ENCODE measurements around the gene ACAD9.

The ACAD9 gene

DNA sequence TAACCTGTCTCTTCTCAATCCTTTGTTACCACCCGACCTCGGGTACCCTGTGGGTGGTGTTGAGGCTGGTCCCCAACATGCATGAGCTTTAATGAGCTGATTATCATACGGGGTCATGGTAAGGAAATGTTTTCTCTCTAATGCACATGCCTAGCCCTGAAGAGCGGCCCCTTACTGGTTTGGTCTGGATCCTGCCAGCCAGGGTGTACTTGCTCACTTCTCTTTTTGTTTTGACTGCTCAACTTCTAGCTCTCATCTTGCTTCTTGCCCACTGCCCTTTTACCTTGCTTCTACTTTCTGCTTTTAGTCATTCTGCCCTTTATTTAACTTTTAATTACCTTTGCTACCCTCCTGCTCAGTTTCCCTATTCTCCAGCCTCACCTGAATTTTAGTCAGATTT, 44.3 kb upstream of the ACAD9 start:
- Histone ChIP-seq H3K9ac (ENCODE audit: low read length) (no peak overlapping the region), H3F3A (ENCODE audit: insufficient read depth) (no peaks in the 10 kb centered on the region), H3K4me3 (ENCODE audit: insufficient read depth, low read length, poor library complexity, severe bottlenecking) (no peak overlapping the region), H3K36me3 (ENCODE audit: low read length) (no peaks in the 10 kb centered on the region), H3K4me2 (ENCODE audit: low read depth, low read length, poor library complexity, severe bottlenecking) (no peak overlapping the region), H3K27me3 (ENCODE audit: low read length) (no peaks in the 10 kb centered on the region), H3K9me3 (ENCODE audit: insufficient read depth, low read length) (no peaks in the 10 kb centered on the region), H2AFZ (ENCODE audit: low read depth, low read length, severe bottlenecking) (no peak overlapping the region), H4K20me1 (ENCODE audit: low read depth, low read length) (no peaks in the 10 kb centered on the region), H3K9me2 (replicated peaks; ENCODE audit: insufficient read depth, low read length) (no peaks in the 10 kb centered on the region), H3K27ac (ENCODE audit: low read depth, low read length) (no peak overlapping the region), H3K79me2 (ENCODE audit: insufficient read depth, low read length) (no peaks in the 10 kb centered on the region)
- TF ChIP-seq EZH2phosphoT487 (conservative IDR thresholded peaks at IDR 0.05; ENCODE audit: low read length): no peak
- TF ChIP-seq, protein P1, sequence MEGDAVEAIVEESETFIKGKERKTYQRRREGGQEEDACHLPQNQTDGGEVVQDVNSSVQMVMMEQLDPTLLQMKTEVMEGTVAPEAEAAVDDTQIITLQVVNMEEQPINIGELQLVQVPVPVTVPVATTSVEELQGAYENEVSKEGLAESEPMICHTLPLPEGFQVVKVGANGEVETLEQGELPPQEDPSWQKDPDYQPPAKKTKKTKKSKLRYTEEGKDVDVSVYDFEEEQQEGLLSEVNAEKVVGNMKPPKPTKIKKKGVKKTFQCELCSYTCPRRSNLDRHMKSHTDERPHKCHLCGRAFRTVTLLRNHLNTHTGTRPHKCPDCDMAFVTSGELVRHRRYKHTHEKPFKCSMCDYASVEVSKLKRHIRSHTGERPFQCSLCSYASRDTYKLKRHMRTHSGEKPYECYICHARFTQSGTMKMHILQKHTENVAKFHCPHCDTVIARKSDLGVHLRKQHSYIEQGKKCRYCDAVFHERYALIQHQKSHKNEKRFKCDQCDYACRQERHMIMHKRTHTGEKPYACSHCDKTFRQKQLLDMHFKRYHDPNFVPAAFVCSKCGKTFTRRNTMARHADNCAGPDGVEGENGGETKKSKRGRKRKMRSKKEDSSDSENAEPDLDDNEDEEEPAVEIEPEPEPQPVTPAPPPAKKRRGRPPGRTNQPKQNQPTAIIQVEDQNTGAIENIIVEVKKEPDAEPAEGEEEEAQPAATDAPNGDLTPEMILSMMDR (IDR thresholded peaks at IDR 0.05; ENCODE audit: insufficient read depth, low read length, poor library complexity, severe bottlenecking): no peak

DNA sequence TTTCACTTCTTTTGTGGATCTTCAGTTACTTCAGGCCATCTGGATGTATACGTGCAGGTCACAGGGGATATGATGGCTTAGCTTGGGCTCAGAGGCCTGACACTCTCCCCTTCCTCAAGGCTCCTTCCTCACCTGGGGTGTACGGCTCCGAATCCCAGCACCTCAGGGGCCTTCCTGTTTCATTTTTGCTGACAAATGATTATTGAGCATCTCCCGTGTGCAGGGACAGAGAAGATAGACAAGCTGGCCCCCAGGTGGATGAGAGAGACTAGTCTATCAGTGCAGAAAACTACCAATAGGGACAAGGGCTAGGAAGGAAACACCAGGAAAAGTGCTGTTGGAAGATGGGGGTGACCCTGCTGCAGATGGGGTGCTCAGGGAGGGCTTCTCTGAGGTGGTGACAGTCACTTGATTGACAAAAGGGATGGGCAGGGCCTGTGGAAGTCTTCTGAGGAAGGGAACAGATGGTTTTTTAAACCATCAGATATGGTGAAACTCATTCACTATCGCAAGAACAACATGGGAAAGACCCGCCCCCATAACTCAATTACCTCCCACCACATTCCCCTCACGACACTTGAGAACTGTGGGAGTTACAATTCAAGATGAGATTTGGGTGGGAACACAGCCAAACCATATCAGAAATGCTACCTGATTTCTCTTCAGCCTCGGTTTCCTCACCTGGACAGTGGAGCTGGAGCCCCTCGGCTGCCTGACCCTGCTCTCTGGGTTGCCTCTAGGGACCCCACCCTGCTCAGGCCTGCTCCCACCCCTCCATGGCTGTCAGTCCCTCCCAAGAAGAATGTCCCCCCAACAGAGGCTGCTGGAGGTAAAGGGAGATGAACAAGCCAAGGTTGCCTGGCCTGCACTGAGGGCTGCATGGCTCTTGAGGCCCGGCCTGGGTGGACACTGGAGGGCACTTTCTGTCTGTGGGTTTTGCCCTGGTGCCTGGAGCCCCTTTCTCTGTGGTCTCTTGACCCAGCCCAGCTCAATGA, 37.2 kb upstream of the ACAD9 start:
- Histone ChIP-seq H3F3A (ENCODE audit: insufficient read depth) (no peaks in the 10 kb centered on the region), H3K4me2 (ENCODE audit: low read depth, low read length, poor library complexity, severe bottlenecking) (no peak overlapping the region), H3K9ac (ENCODE audit: low read length) (no peak overlapping the region), H3K9me3 (ENCODE audit: insufficient read depth, low read length) (no peaks in the 10 kb centered on the region), H2AFZ (ENCODE audit: low read depth, low read length, severe bottlenecking) (no peak overlapping the region), H3K79me2 (ENCODE audit: insufficient read depth, low read length) (no peaks in the 10 kb centered on the region), H3K27ac (ENCODE audit: low read depth, low read length) (no peak overlapping the region), H4K20me1 (ENCODE audit: low read depth, low read length) (no peaks in the 10 kb centered on the region), H3K4me3 (ENCODE audit: insufficient read depth, low read length, poor library complexity, severe bottlenecking) (no peak overlapping the region), H3K27me3 (ENCODE audit: low read length) (no peaks in the 10 kb centered on the region), H3K9me2 (replicated peaks; ENCODE audit: insufficient read depth, low read length) (no peaks in the 10 kb centered on the region), H3K36me3 (ENCODE audit: low read length) (no peaks in the 10 kb centered on the region)
- no peak for TF ChIP-seq EZH2phosphoT487 (conservative IDR thresholded peaks at IDR 0.05; ENCODE audit: low read length)
- TF ChIP-seq, protein P1 (IDR thresholded peaks at IDR 0.05; ENCODE audit: insufficient read depth, low read length, poor library complexity, severe bottlenecking): no peak

DNA sequence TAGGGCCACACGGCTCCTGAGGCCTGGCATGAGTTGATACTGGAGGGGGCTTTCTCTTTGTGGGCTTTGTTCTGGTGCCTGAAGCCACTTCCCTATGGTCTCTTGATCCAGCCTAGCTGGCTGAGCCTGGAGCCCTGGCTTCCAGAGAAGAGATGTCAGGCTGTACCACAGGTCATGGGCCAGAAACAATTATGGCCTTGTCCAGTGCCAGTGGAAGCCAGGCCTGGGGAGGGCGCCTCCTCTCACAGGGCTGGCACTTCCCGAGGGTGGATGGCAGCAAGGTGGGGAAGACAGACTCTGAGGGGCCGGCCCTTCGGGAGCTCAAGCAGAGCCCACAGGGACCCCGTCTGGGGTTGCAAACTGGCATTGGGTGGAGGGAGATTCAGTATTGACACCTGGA, 34.9 kb upstream of the ACAD9 start:
- Histone ChIP-seq H2AFZ (ENCODE audit: low read depth, low read length, severe bottlenecking) (no peak overlapping the region), H3K36me3 (ENCODE audit: low read length) (no peaks in the 10 kb centered on the region), H3K9me3 (ENCODE audit: insufficient read depth, low read length) (no peaks in the 10 kb centered on the region), H3F3A (ENCODE audit: insufficient read depth) (no peaks in the 10 kb centered on the region), H3K27ac (ENCODE audit: low read depth, low read length) (no peak overlapping the region), H4K20me1 (ENCODE audit: low read depth, low read length) (no peaks in the 10 kb centered on the region), H3K4me2 (ENCODE audit: low read depth, low read length, poor library complexity, severe bottlenecking) (no peak overlapping the region), H3K27me3 (ENCODE audit: low read length) (no peaks in the 10 kb centered on the region), H3K9me2 (replicated peaks; ENCODE audit: insufficient read depth, low read length) (no peaks in the 10 kb centered on the region), H3K4me3 (ENCODE audit: insufficient read depth, low read length, poor library complexity, severe bottlenecking) (no peak overlapping the region), H3K9ac (ENCODE audit: low read length) (no peak overlapping the region), H3K79me2 (ENCODE audit: insufficient read depth, low read length) (no peaks in the 10 kb centered on the region)
- TF ChIP-seq EZH2phosphoT487 (conservative IDR thresholded peaks at IDR 0.05; ENCODE audit: low read length): no peak
- TF ChIP-seq, protein P1 (IDR thresholded peaks at IDR 0.05; ENCODE audit: insufficient read depth, low read length, poor library complexity, severe bottlenecking): no peak
